ENCODE results near the gene INS. TPM values are rescaled to one million over a fixed set of nuclear protein-coding genes. Genes with fewer than 3 reads are reported as not detected.
A peak's percentile ranks its signal among the peaks of the same experiment; 100 is the strongest.

The INS gene
- total RNA-seq, 2 donors from 2014 or later: not detected

DNA sequence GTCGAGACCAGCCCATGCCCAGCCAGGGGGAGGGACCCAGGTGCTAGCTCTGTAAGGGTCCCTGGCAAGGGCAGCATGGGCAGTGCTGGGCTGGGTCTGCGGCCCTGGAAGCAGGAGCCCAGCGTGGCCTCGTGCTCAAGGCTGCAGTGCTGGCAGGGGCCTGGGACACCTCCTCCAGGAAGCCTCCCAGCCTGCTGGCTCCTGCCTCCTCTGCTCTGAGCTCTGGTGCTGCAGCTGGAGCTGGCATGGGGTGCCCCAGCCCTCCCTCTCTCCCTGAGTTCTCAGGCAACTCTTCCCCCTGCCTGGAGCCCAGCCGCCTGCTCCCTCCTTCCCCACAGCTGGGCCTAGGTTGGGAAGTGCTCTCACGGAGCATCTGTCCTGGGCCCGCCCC lies 6.8 kb downstream of the INS start:
- 89 to 100% methylated on average over 2 to 7 of the region's 7 CpGs for WGBS, 2 experiments (ENCODE audit: insufficient coverage in 1 of 2, insufficient read length in 1 of 2)
- H3K36me3 Mint-ChIP-seq (ENCODE audit: low read depth): no peaks in the 10 kb centered on the region
- no peaks in the 10 kb centered on the region for H3K36me3 ChIP-seq (ENCODE audit: control insufficient read depth, insufficient read depth, low read length)

DNA sequence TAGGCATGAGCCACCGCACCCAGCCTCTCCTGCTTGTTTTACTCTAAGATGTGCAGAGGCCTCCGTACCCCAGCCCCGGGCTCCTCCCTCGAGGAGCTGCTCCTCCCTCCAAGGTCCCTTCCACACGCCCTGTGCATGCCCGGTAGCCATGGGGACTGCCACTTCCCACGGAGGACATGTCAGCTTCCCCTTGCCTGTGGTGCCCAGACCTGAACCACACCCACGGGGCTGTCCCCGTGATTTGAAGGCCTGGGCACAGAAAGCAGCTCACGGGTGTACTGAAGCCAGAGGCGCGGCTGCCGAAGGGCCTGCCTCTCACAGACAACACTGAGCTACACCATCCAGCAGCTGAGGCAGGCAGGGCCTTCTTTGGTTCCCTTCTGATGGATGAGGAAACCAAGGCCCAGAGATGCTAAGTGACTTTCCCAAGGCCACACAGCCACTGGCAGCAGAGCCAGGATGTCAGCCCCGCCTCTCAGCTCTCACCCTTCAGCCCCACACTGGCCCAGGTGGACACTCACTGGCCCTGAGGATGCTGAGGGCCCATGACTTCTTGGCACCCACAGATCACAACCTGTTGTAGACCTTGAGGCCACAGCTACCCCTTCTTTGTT lies 7.3 kb downstream of the INS start:
- no peak for DNase-seq
- H3K9me3 ChIP-seq (ENCODE audit: control insufficient read depth, low read length): no peaks in the 10 kb centered on the region
- no peak overlapping the region for H3K27ac ChIP-seq (ENCODE audit: low read depth, low read length)
- Mint-ChIP-seq H3K27me3 (ENCODE audit: insufficient read depth) (peaks cover 28% of the 10 kb centered on the region), H3K36me3 (ENCODE audit: low read depth) (no peaks in the 10 kb centered on the region), H3K27ac (no peak overlapping the region), H3K4me1 (peaks cover 13% of the 10 kb centered on the region), H3K9me3 (no peaks in the 10 kb centered on the region), H3K4me3 (no peak overlapping the region)
- peaks cover 14% of the 10 kb centered on the region for H3K27me3 ChIP-seq (ENCODE audit: control insufficient read depth, insufficient read depth, low read length, poor library complexity, severe bottlenecking)
- H3K36me3 ChIP-seq (ENCODE audit: control insufficient read depth, insufficient read depth, low read length): no peaks in the 10 kb centered on the region
- H3K4me3 ChIP-seq (ENCODE audit: low read length): no peak overlapping the region
- WGBS, 2 experiments (ENCODE audit: insufficient coverage in 1 of 2, insufficient read length in 1 of 2): 84 to 90% methylated on average over 11 to 14 of the region's 14 CpGs
- no peak overlapping the region for H3K9ac ChIP-seq (ENCODE audit: extremely low read depth, low read length, poor library complexity, severe bottlenecking)
- H3K4me1 ChIP-seq (ENCODE audit: control insufficient read depth, insufficient read depth, low read length): peaks cover 14% of the 10 kb centered on the region
- TF ChIP-seq, protein P1, sequence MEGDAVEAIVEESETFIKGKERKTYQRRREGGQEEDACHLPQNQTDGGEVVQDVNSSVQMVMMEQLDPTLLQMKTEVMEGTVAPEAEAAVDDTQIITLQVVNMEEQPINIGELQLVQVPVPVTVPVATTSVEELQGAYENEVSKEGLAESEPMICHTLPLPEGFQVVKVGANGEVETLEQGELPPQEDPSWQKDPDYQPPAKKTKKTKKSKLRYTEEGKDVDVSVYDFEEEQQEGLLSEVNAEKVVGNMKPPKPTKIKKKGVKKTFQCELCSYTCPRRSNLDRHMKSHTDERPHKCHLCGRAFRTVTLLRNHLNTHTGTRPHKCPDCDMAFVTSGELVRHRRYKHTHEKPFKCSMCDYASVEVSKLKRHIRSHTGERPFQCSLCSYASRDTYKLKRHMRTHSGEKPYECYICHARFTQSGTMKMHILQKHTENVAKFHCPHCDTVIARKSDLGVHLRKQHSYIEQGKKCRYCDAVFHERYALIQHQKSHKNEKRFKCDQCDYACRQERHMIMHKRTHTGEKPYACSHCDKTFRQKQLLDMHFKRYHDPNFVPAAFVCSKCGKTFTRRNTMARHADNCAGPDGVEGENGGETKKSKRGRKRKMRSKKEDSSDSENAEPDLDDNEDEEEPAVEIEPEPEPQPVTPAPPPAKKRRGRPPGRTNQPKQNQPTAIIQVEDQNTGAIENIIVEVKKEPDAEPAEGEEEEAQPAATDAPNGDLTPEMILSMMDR (conservative IDR thresholded peaks at IDR 0.05): no peak

More for the DNA sequence above, 6.8 kb downstream of the INS start:
- H3K9me3 Mint-ChIP-seq: no peaks in the 10 kb centered on the region
- Histone ChIP-seq H3K9me3 (ENCODE audit: control insufficient read depth, low read length) (no peaks in the 10 kb centered on the region), H3K4me1 (ENCODE audit: control insufficient read depth, insufficient read depth, low read length) (peaks cover 14% of the 10 kb centered on the region), H3K4me3 (ENCODE audit: low read length) (no peak overlapping the region), H3K27ac (ENCODE audit: low read depth, low read length) (no peak overlapping the region), H3K9ac (ENCODE audit: extremely low read depth, low read length, poor library complexity, severe bottlenecking) (no peak overlapping the region), H3K27me3 (ENCODE audit: control insufficient read depth, insufficient read depth, low read length, poor library complexity, severe bottlenecking) (peaks cover 9% of the 10 kb centered on the region)
- H3K27ac Mint-ChIP-seq: no peak overlapping the region
- H3K4me1 Mint-ChIP-seq: peaks cover 13% of the 10 kb centered on the region
- H3K4me3 Mint-ChIP-seq: no peak overlapping the region
- TF ChIP-seq, protein P1 (conservative IDR thresholded peaks at IDR 0.05): no peak
- no peak for DNase-seq
- H3K27me3 Mint-ChIP-seq (ENCODE audit: insufficient read depth): peaks cover 23% of the 10 kb centered on the region

DNA sequence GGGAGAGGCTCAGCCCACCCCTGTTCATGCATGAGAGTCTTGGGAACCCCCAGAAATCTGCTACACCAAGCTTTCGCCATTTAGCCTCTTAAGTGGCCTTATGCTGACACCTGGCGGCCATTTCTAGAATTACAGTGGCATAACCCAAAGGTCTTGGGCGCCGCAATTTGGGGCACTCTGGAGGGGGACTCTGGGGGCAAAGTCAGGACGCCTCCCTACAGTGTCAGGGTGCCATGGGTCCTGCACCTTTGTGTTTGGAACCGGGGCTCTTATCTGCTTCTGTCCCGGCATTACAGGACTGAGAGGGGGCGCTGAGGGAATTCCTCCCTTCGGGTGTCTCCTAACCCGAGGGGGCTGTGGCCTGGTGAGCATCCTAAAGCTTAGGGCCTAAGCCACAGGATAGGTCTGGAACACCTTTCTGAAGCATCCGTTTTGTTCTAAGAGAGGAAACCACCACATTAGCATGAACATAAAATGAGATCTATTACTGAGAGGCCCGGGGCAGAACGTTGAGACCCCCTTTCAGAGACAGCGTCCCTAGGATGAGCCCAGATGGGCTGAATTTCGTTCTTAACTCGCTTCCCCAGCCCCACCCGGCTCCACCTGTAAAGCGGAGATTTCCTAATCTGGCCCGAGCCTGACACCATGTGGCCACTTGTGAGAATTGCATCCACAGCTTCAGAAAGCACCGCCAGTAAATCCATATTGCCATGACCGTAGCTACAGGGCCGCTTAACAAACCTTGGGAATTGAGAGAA lies 9.3 kb downstream of the INS start:
- Mint-ChIP-seq H3K27ac (no peak overlapping the region), H3K4me1 (peaks cover 13% of the 10 kb centered on the region), H3K4me3 (no peak overlapping the region), H3K27me3 (ENCODE audit: insufficient read depth) (peaks cover 48% of the 10 kb centered on the region), H3K36me3 (ENCODE audit: low read depth) (no peaks in the 10 kb centered on the region), H3K9me3 (no peaks in the 10 kb centered on the region)
- Histone ChIP-seq H3K4me1 (ENCODE audit: control insufficient read depth, insufficient read depth, low read length) (peaks cover 14% of the 10 kb centered on the region), H3K27me3 (ENCODE audit: control insufficient read depth, insufficient read depth, low read length, poor library complexity, severe bottlenecking) (peaks cover 34% of the 10 kb centered on the region), H3K27ac (ENCODE audit: low read depth, low read length) (no peak overlapping the region), H3K9me3 (ENCODE audit: control insufficient read depth, low read length) (no peaks in the 10 kb centered on the region), H3K9ac (ENCODE audit: extremely low read depth, low read length, poor library complexity, severe bottlenecking) (no peak overlapping the region), H3K36me3 (ENCODE audit: control insufficient read depth, insufficient read depth, low read length) (no peaks in the 10 kb centered on the region), H3K4me3 (ENCODE audit: low read length) (no peak overlapping the region)
- WGBS, 2 experiments (ENCODE audit: insufficient coverage in 1 of 2, insufficient read length in 1 of 2): 8 to 9% methylated on average over 19 to 22 of the region's 22 CpGs
- TF ChIP-seq, protein P1 (conservative IDR thresholded peaks at IDR 0.05): peak; percentile 80
- DNase-seq: peak; percentile 95

All from endodermal cell (in vitro differentiated cells).